Keratinocyte (primary cell): ENCODE results near the gene GPR32. TPM values are rescaled to one million over a fixed set of nuclear protein-coding genes. Genes with fewer than 3 reads are reported as not detected.

ENCODE experiments used
- DNase-seq: peaks from one replicate; pipeline ENCODE4 v3.0.0-alpha.2; 2011; ENCODE audit warnings: low read depth, missing footprints, low spot score
- FAIRE-seq: peaks from 2 replicates; lab custom pipeline; 2011; peaks lifted over from hg19 to GRCh38; lab: Jason Lieb, UNC
- H2AFZ ChIP-seq: 2 replicates; pipeline ENCODE4 v1.6.0; 2012; ENCODE audit warnings: low read length, control low read depth, inconsistent platforms; ENCODE audit not compliant: control insufficient read depth
- H3K27ac ChIP-seq: 2 replicates; pipeline ENCODE4 v1.5.1; 2011; ENCODE audit warnings: low read length; ENCODE audit not compliant: control insufficient read depth, insufficient read depth
- H3K27me3 ChIP-seq: 3 replicates; pipeline ENCODE4 v1.6.0; 2011; ENCODE audit warnings: low read length; ENCODE audit not compliant: control insufficient read depth, insufficient read depth; ENCODE audit errors: extremely low read depth
- H3K36me3 ChIP-seq, 2 experiments: 2 replicates in 1 of 2; 3 replicates in 1 of 2; pipeline ENCODE4 v1.5.1; 2011; ENCODE audit warnings: low read length in 2 of 2, mild to moderate bottlenecking in 1 of 2; ENCODE audit not compliant: control insufficient read depth in 2 of 2, insufficient read depth in 2 of 2; ENCODE audit errors: extremely low read depth in 1 of 2
- H3K4me1 ChIP-seq: 3 replicates; pipeline ENCODE4 v1.5.1; 2011; ENCODE audit warnings: low read length; ENCODE audit not compliant: control insufficient read depth, insufficient read depth; ENCODE audit errors: extremely low read depth
- H3K4me2 ChIP-seq: 3 replicates; pipeline ENCODE4 v1.6.0; 2011; ENCODE audit warnings: low read depth, low read length; ENCODE audit not compliant: control insufficient read depth, insufficient read depth; ENCODE audit errors: extremely low read depth
- H3K4me3 ChIP-seq, 3 experiments: fragments of 200-600 bp in 1 of 3; sonication (generic) in 1 of 3; 2 replicates in 2 of 3; 3 replicates in 1 of 3; pipeline ENCODE4 v1.5.1; 2011 to 2016; ENCODE audit warnings: low read length in 3 of 3, mild to moderate bottlenecking in 3 of 3, control low read depth in 2 of 3, inconsistent platforms in 1 of 3, low read depth in 1 of 3, mixed read lengths in 1 of 3, mixed run types in 1 of 3, moderate library complexity in 1 of 3; ENCODE audit not compliant: control insufficient read depth in 2 of 3, insufficient read depth in 2 of 3; ENCODE audit errors: extremely low read depth in 1 of 3
- H3K79me2 ChIP-seq: 2 replicates; pipeline ENCODE4 v1.6.0; 2012; ENCODE audit warnings: low read length; ENCODE audit not compliant: control insufficient read depth, insufficient read depth
- H3K9ac ChIP-seq: 3 replicates; pipeline ENCODE4 v1.6.0; 2011; ENCODE audit warnings: low read length; ENCODE audit not compliant: control insufficient read depth, insufficient read depth; ENCODE audit errors: extremely low read depth
- H3K9me1 ChIP-seq: 3 replicates; pipeline ENCODE4 v1.6.0; 2011; ENCODE audit warnings: low read length; ENCODE audit not compliant: control insufficient read depth, insufficient read depth; ENCODE audit errors: extremely low read depth
- H3K9me3 ChIP-seq: 2 replicates; pipeline ENCODE4 v1.5.1; 2012; ENCODE audit warnings: low read depth, low read length; ENCODE audit not compliant: control insufficient read depth
- H4K20me1 ChIP-seq: 3 replicates; pipeline ENCODE4 v1.6.0; 2011; ENCODE audit warnings: low read length; ENCODE audit not compliant: control insufficient read depth, insufficient read depth; ENCODE audit errors: extremely low read depth
- EZH2 ChIP-seq: IDR thresholded peaks from one replicate; pipeline ENCODE4 v1.6.1; 2012; ENCODE audit warnings: inconsistent platforms, mild to moderate bottlenecking, low read length, moderate library complexity
- dilution Hi-C: fragments of 300-500 bp; cut with MboI; formaldehyde crosslinking; loops from one replicate; pipeline ENCODE4 v1.7.0; 2020; ENCODE audit warnings: low sequenced_read_pairs; ENCODE audit not compliant: extremely low pct_ligation_motif_present
- polyA plus RNA-seq, 5 experiments: library from polyadenylated mRNA; depleted of rRNA in 3 of 5; stranded (reverse) in 3 of 5; stranded (forward) in 1 of 5; unstranded in 1 of 5; fragments of >200 nt; gene quantifications; 1 replicate in 1 of 5; 2 replicates in 3 of 5; 3 replicates in 1 of 5; pipeline versions ENCODE4 v1.2.1 to v1.2.3, GENCODE V29; 2011 to 2012; ENCODE audit warnings: missing spikeins in 2 of 5, low read depth in 1 of 5, low replicate concordance in 1 of 5
- TF ChIP-seq, protein P1 (sequence below), 3 experiments: IDR thresholded peaks in 1 of 3; conservative IDR thresholded peaks in 1 of 3; optimal IDR thresholded peaks in 1 of 3; 2 replicates in 2 of 3; 3 replicates in 1 of 3; pipeline versions ENCODE3 to v1.5.1; 2011; ENCODE audit warnings: low read length in 3 of 3, mild to moderate bottlenecking in 3 of 3, moderate library complexity in 2 of 3, control low read depth in 1 of 3, inconsistent platforms in 1 of 3; ENCODE audit not compliant: insufficient read depth in 2 of 3; ENCODE audit errors: extremely low read depth in 1 of 3

GPR32 gene
- polyA plus RNA-seq, 1 donor (not counting 4 experiments of a cell fraction or from before 2014, with no cell fraction given): not detected

DNA sequence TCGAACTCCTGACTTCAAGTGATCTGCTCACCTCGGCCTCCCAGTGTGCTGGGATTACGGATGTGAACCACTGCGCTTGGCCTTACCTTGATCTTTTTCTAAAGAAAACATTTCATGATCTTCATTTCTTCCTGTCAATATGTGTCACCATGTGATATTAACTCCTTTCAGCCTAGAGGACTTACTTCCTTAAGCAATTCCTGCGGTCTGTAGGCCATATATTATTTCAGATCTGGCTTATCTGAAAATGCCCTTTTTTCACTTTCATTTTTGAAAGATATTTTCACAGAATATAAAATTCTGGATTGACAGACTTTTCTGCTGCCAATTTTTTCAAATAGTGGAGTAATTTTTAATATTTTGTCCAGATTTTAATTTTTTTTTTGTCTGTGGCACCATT lies 2.0 kb upstream of the GPR32 start:
- Histone ChIP-seq H3K9ac (no peak overlapping the region), H3K79me2 (no peaks in the 10 kb centered on the region), H3K9me1 (no peaks in the 10 kb centered on the region), H3K9me3 (no peaks in the 10 kb centered on the region), H3K27me3 (no peaks in the 10 kb centered on the region), H3K4me3 (no peak overlapping the region), H3K4me1 (no peaks in the 10 kb centered on the region), H2AFZ (no peak overlapping the region), H3K27ac (no peak overlapping the region), H3K36me3 (no peaks in the 10 kb centered on the region), H3K4me2 (no peak overlapping the region), H4K20me1 (no peaks in the 10 kb centered on the region)
- FAIRE-seq (no peak), DNase-seq (no peak)
- TF ChIP-seq, protein P1, sequence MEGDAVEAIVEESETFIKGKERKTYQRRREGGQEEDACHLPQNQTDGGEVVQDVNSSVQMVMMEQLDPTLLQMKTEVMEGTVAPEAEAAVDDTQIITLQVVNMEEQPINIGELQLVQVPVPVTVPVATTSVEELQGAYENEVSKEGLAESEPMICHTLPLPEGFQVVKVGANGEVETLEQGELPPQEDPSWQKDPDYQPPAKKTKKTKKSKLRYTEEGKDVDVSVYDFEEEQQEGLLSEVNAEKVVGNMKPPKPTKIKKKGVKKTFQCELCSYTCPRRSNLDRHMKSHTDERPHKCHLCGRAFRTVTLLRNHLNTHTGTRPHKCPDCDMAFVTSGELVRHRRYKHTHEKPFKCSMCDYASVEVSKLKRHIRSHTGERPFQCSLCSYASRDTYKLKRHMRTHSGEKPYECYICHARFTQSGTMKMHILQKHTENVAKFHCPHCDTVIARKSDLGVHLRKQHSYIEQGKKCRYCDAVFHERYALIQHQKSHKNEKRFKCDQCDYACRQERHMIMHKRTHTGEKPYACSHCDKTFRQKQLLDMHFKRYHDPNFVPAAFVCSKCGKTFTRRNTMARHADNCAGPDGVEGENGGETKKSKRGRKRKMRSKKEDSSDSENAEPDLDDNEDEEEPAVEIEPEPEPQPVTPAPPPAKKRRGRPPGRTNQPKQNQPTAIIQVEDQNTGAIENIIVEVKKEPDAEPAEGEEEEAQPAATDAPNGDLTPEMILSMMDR (optimal IDR thresholded peaks at IDR 0.05 in 1 of 3, IDR thresholded peaks at IDR 0.05 in 1 of 3, conservative IDR thresholded peaks at IDR 0.05 in 1 of 3; ENCODE audit: extremely low read depth in 1 of 3, insufficient read depth in 2 of 3, low read length in 3 of 3): no peak
- TF ChIP-seq EZH2: no peak
- dilution Hi-C loops: no loop called here

DNA sequence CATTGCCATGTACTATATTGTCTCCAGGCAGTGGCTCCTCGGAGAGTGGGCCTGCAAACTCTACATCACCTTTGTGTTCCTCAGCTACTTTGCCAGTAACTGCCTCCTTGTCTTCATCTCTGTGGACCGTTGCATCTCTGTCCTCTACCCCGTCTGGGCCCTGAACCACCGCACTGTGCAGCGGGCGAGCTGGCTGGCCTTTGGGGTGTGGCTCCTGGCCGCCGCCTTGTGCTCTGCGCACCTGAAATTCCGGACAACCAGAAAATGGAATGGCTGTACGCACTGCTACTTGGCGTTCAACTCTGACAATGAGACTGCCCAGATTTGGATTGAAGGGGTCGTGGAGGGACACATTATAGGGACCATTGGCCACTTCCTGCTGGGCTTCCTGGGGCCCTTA lies 624 bp downstream of the GPR32 start:
- FAIRE-seq: no peak
- H3K27me3 ChIP-seq: peaks cover 5% of the 10 kb centered on the region

More for the DNA sequence above, 624 bp downstream of the GPR32 start:
- Histone ChIP-seq H3K4me1 (no peaks in the 10 kb centered on the region), H3K79me2 (no peaks in the 10 kb centered on the region), H2AFZ (no peak overlapping the region), H3K27ac (no peak overlapping the region), H3K9me3 (no peaks in the 10 kb centered on the region), H3K4me2 (no peak overlapping the region), H3K4me3 (no peak overlapping the region), H3K9me1 (no peaks in the 10 kb centered on the region), H3K36me3 (no peaks in the 10 kb centered on the region), H4K20me1 (no peaks in the 10 kb centered on the region), H3K9ac (no peak overlapping the region)
- DNase-seq: no peak
- dilution Hi-C loops: no loop called here
- TF ChIP-seq, protein P1 (optimal IDR thresholded peaks at IDR 0.05 in 1 of 3, IDR thresholded peaks at IDR 0.05 in 1 of 3, conservative IDR thresholded peaks at IDR 0.05 in 1 of 3; ENCODE audit: extremely low read depth in 1 of 3, insufficient read depth in 2 of 3, low read length in 3 of 3): no peak
- TF ChIP-seq EZH2: no peak
